ENCODE data around the gene GIMAP5. TPM values are rescaled to one million over a fixed set of nuclear protein-coding genes. Genes with fewer than 3 reads are reported as not detected.

GIMAP5 gene
- polyA plus RNA-seq, 1 donor (not counting 4 experiments of a cell fraction or from before 2014, with no cell fraction given), result not detected

DNA sequence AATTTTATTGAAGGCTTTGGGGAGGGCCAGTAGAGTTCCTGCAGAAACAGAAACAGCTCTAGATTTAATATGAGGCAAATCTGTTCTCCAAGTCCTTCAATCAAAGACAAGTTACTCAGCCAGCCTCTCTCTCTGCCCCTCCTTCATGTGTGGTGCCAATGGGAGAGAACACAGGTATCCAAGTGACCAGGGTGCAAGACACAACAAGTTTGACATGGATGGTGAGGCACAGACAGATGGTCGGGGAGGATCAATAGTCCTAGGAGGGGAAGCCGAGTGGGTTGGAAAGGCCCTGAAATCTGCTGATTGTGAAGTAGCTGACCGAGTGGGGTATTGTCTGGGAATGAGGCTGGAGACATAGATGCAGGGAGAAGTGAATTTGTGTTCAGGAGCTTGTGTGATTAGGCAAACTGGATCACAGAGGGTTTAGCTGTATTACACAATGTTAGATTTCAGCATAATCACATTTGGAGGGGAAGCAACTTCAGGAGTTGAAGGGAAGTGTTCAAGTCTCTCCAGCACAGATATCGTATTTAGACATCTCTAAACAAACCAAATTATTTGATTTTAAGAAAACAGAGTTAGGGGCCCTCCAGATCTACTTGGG lies 19.3 kb upstream of the GIMAP5 start:
- Histone ChIP-seq H3K4me2 (ENCODE audit: control insufficient read depth, extremely low read depth, insufficient read depth, low read depth, low read length) (no peak overlapping the region), H3K4me3 (ENCODE audit: control insufficient read depth in 2 of 3, extremely low read depth in 1 of 3, insufficient read depth in 2 of 3, low read depth in 1 of 3, low read length in 3 of 3) (no peak overlapping the region), H3K9me1 (ENCODE audit: control insufficient read depth, extremely low read depth, insufficient read depth, low read length) (no peaks in the 10 kb centered on the region), H4K20me1 (ENCODE audit: control insufficient read depth, extremely low read depth, insufficient read depth, low read length) (no peaks in the 10 kb centered on the region), H2AFZ (ENCODE audit: control insufficient read depth, low read length) (no peak overlapping the region), H3K36me3 (ENCODE audit: control insufficient read depth in 2 of 2, extremely low read depth in 1 of 2, insufficient read depth in 2 of 2, low read length in 2 of 2) (no peaks in the 10 kb centered on the region), H3K79me2 (ENCODE audit: control insufficient read depth, insufficient read depth, low read length) (no peaks in the 10 kb centered on the region), H3K27ac (ENCODE audit: control insufficient read depth, insufficient read depth, low read length) (no peak overlapping the region), H3K27me3 (ENCODE audit: control insufficient read depth, extremely low read depth, insufficient read depth, low read length) (no peaks in the 10 kb centered on the region), H3K4me1 (ENCODE audit: control insufficient read depth, extremely low read depth, insufficient read depth, low read length) (no peaks in the 10 kb centered on the region), H3K9me3 (ENCODE audit: control insufficient read depth, low read depth, low read length) (no peaks in the 10 kb centered on the region), H3K9ac (ENCODE audit: control insufficient read depth, extremely low read depth, insufficient read depth, low read length) (no peak overlapping the region)
- FAIRE-seq, result no peak
- no peak for TF ChIP-seq EZH2 (IDR thresholded peaks at IDR 0.05; ENCODE audit: low read length)
- TF ChIP-seq, protein P1, sequence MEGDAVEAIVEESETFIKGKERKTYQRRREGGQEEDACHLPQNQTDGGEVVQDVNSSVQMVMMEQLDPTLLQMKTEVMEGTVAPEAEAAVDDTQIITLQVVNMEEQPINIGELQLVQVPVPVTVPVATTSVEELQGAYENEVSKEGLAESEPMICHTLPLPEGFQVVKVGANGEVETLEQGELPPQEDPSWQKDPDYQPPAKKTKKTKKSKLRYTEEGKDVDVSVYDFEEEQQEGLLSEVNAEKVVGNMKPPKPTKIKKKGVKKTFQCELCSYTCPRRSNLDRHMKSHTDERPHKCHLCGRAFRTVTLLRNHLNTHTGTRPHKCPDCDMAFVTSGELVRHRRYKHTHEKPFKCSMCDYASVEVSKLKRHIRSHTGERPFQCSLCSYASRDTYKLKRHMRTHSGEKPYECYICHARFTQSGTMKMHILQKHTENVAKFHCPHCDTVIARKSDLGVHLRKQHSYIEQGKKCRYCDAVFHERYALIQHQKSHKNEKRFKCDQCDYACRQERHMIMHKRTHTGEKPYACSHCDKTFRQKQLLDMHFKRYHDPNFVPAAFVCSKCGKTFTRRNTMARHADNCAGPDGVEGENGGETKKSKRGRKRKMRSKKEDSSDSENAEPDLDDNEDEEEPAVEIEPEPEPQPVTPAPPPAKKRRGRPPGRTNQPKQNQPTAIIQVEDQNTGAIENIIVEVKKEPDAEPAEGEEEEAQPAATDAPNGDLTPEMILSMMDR (optimal IDR thresholded peaks at IDR 0.05 in 1 of 3, IDR thresholded peaks at IDR 0.05 in 1 of 3, conservative IDR thresholded peaks at IDR 0.05 in 1 of 3; ENCODE audit: extremely low read depth in 1 of 3, insufficient read depth in 2 of 3, low read length in 3 of 3), result no peak
- dilution Hi-C loops (cut with MboI; ENCODE audit: extremely low pct_ligation_motif_present, low sequenced_read_pairs), result no loop called here
- no peak for DNase-seq (ENCODE audit: low read depth, low spot score)

DNA sequence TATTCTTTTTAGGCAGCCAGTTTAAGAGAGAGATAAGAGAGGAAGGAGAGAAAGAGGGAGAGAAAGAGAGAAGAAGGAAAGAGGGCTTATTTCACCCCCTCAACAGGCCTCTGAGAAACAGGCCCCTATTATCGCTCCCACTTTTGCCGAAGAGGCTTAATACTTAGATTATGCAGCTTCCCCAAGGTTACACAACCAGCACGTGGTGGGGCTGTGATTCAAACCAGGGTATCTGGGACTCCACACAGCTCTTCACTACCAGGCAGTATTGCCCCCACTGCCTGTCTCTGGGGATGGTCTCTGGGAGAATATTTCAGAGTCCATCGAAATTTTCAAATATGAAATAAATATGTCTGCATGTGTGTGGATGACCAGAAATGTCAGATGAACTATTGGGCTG lies 17.8 kb upstream of the GIMAP5 start:
- dilution Hi-C loops (cut with MboI; ENCODE audit: extremely low pct_ligation_motif_present, low sequenced_read_pairs), result no loop called here
- H3K36me3 ChIP-seq (ENCODE audit: control insufficient read depth in 2 of 2, extremely low read depth in 1 of 2, insufficient read depth in 2 of 2, low read length in 2 of 2), result no peaks in the 10 kb centered on the region
- no peak overlapping the region for H3K9ac ChIP-seq (ENCODE audit: control insufficient read depth, extremely low read depth, insufficient read depth, low read length)
- no peak overlapping the region for H2AFZ ChIP-seq (ENCODE audit: control insufficient read depth, low read length)
- no peaks in the 10 kb centered on the region for H4K20me1 ChIP-seq (ENCODE audit: control insufficient read depth, extremely low read depth, insufficient read depth, low read length)
- H3K4me2 ChIP-seq (ENCODE audit: control insufficient read depth, extremely low read depth, insufficient read depth, low read depth, low read length), result no peak overlapping the region
- H3K9me1 ChIP-seq (ENCODE audit: control insufficient read depth, extremely low read depth, insufficient read depth, low read length), result no peaks in the 10 kb centered on the region
- H3K27me3 ChIP-seq (ENCODE audit: control insufficient read depth, extremely low read depth, insufficient read depth, low read length), result no peaks in the 10 kb centered on the region
- H3K9me3 ChIP-seq (ENCODE audit: control insufficient read depth, low read depth, low read length), result no peaks in the 10 kb centered on the region
- no peaks in the 10 kb centered on the region for H3K4me1 ChIP-seq (ENCODE audit: control insufficient read depth, extremely low read depth, insufficient read depth, low read length)
- no peak overlapping the region for H3K27ac ChIP-seq (ENCODE audit: control insufficient read depth, insufficient read depth, low read length)
- no peak for TF ChIP-seq EZH2 (IDR thresholded peaks at IDR 0.05; ENCODE audit: low read length)
- TF ChIP-seq, protein P1 (optimal IDR thresholded peaks at IDR 0.05 in 1 of 3, IDR thresholded peaks at IDR 0.05 in 1 of 3, conservative IDR thresholded peaks at IDR 0.05 in 1 of 3; ENCODE audit: extremely low read depth in 1 of 3, insufficient read depth in 2 of 3, low read length in 3 of 3), result no peak
- no peak overlapping the region for H3K4me3 ChIP-seq (ENCODE audit: control insufficient read depth in 2 of 3, extremely low read depth in 1 of 3, insufficient read depth in 2 of 3, low read depth in 1 of 3, low read length in 3 of 3)
- DNase-seq (ENCODE audit: low read depth, low spot score), result no peak
- no peaks in the 10 kb centered on the region for H3K79me2 ChIP-seq (ENCODE audit: control insufficient read depth, insufficient read depth, low read length)
- FAIRE-seq, result no peak
